Brain microvascular endothelial cell (primary cell): ENCODE data around the gene CAB39L.

Source experiments
- DNase-seq: peaks from one replicate; pipeline ENCODE4 v3.0.0-alpha.2; 2020
- H3K27ac ChIP-seq: fragments of 250-450 bp; sonication (Bioruptor Pico); 2 replicates; pipeline ENCODE4 v1.5.1; 2020; ENCODE audit warnings: mild to moderate bottlenecking, moderate library complexity
- H3K27me3 ChIP-seq: fragments of 250-450 bp; sonication (Bioruptor Pico); replicated peaks from 2 replicates; pipeline ENCODE4 v1.5.1; 2020; ENCODE audit warnings: mild to moderate bottlenecking
- H3K36me3 ChIP-seq: fragments of 250-450 bp; sonication (Bioruptor Pico); replicated peaks from 2 replicates; pipeline ENCODE4 v1.5.1; 2020; ENCODE audit warnings: mild to moderate bottlenecking
- H3K4me3 ChIP-seq: 2 replicates; pipeline ENCODE4 v1.5.1; 2011; ENCODE audit warnings: low read depth, mild to moderate bottlenecking, control low read depth, low read length, moderate library complexity
- CTCF ChIP-seq: IDR thresholded peaks from 2 replicates; pipeline ENCODE4 v1.5.1; 2011; ENCODE audit warnings: low read depth, mild to moderate bottlenecking, moderate library complexity, low read length, control low read depth, inconsistent platforms; ENCODE audit errors: missing control alignments
- in situ Hi-C: cut with HindIII; loops from 2 replicates; pipeline ENCODE4 v1.10.0; 2017; ENCODE audit warnings: low sequenced_read_pairs, low pct_ligation_motif_present

CAB39L gene

GRCh38 chr13:49455007-49455398 is 11.1 kb upstream of the CAB39L start:
- Histone ChIP-seq H3K27ac (no peak overlapping the region), H3K4me3 (no peak overlapping the region), H3K36me3 (no peaks in the 10 kb centered on the region), H3K27me3 (no peaks in the 10 kb centered on the region)
- in situ Hi-C loops = no loop called here
- TF ChIP-seq CTCF = no peak
- no peak for DNase-seq

GRCh38 chr13:49454388-49455006 is 10.6 kb upstream of the CAB39L start:
- no peaks in the 10 kb centered on the region for H3K36me3 ChIP-seq
- H3K4me3 ChIP-seq = no peak overlapping the region
- no peak overlapping the region for H3K27ac ChIP-seq
- no peak for DNase-seq
- H3K27me3 ChIP-seq = no peaks in the 10 kb centered on the region
- no peak for TF ChIP-seq CTCF
- in situ Hi-C loops = no loop called here

- DNase-seq = no peak
- TF ChIP-seq CTCF = no peak
- no peaks in the 10 kb centered on the region for H3K27me3 ChIP-seq
- H3K36me3 ChIP-seq = no peaks in the 10 kb centered on the region
- no peak overlapping the region for H3K27ac ChIP-seq
- in situ Hi-C loops = no loop called here
- H3K4me3 ChIP-seq = no peak overlapping the region
These were observed 9.6 kb upstream of the CAB39L start for GRCh38 chr13:49453465-49453864.

GRCh38 chr13:49452725-49453457 is 9.0 kb upstream of the CAB39L start:
- Histone ChIP-seq H3K27me3 (no peaks in the 10 kb centered on the region), H3K36me3 (no peaks in the 10 kb centered on the region), H3K4me3 (no peak overlapping the region), H3K27ac (no peak overlapping the region)
- in situ Hi-C loops = no loop called here
- TF ChIP-seq CTCF = no peak
- no peak for DNase-seq

GRCh38 chr13:49450105-49450819 is 6.4 kb upstream of the CAB39L start:
- no peak for DNase-seq
- Histone ChIP-seq H3K36me3 (no peaks in the 10 kb centered on the region), H3K4me3 (no peak overlapping the region), H3K27ac (no peak overlapping the region), H3K27me3 (no peaks in the 10 kb centered on the region)
- no peak for TF ChIP-seq CTCF
- in situ Hi-C loops = no loop called here
